HG02884 (cell line): ENCODE results near the gene CYTH2.
"Not testable (repeated sequence)": the region's sequence is repeated elsewhere in the genome, so short reads cannot be mapped to it uniquely, and the experiment has no call there.

ENCODE experiments used
- ATAC-seq: cut with Tn5 transposase; IDR thresholded peaks from one replicate; pipeline ENCODE4 v1.9.1; 2021; ENCODE audit warnings: mild to moderate bottlenecking, moderate library complexity; ENCODE audit not compliant: unreplicated experiment

The CYTH2 gene

DNA sequence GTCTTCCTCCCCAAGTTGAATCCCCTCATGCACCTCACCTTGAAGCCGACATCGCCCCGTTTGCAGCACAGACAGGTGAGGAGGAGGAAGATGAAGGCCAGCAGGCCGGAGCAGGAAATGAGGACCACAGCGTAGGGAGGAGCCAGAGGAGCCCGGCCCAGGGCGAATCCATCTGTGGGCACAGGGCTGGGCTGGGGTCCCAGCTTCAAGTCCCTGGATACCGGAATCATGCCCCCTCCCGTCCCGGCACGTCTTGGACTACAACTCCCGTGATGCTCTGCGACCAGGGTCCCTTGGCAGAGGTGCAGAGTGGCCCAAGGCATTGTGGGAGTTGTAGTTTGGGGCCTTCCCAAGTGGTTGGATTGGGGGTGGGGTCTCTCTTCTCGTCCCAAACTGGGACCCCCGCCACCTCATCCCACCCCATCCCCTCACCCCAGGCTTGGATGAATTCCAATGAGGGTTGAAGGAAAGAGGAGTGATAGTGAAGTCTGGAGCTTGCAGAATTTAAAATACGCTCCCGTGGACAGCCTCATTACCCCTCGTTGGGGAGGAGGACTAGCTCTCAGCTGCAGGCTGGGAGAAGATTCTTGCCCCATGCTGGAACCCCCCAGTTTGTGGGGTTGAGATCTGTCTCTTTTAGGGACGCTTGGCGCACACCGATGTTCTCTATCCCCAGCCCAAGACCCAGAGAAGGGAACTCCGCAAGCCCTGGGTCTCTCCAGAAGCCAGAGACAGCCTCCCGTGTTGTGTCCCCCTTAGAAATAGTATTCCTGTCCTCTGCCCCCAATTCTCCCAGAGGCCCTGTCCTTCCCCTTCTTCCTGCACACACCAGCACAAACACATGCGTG is 41.5 kb downstream of the CYTH2 start:
- no peak for ATAC-seq

DNA sequence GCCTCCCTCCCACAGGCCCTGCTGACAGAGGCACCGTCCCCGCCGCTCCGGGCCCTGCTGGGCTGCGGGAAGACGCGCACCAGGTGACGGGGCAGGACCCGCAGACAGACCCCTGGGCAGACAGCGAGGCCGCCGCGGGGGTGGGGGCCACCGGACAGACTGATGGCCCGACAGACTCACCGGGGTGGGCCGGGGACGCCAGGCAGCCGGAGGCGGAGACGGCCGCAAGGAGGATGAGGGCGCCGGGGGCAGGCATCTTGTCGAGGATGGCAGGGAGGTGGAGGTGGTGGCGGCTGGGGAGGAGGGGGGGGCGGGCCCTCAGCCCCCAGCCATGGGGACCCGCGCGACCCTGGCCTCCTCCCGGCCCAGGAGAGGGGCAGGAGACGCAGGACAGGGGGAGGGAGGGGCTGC is 42.2 kb downstream of the CYTH2 start:
- no peak for ATAC-seq

DNA sequence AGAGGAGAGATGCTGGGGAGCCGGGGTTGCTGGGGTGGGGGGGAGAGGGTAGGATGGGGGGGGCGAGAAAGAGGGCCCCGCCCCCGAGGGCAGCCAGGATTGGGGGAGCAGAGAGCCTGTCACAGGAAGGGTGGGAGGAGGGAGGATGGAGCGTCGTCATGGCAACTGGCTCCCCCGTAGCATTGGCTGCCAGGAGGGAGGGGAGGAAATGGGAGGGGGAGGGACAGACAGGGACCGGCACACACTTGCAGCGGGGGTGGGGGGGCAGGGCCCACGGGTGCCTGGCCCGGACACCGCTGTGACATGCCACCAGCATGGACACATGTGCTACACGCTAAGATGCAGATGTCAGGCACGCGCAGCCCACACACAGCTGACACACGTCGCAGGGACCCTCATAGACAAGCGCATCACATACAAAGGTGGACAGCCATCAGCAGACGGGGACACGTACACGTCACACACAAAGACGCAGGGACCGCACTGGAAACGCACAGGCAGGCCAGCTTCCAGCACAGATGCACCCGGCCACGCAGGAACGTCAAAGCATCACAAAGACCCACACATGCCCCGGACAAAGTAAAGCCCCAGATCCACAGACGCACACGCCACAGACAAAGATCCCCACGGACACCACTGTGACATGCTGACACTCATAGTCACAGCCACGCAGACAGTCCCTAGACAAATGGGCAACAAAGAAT is 42.8 kb downstream of the CYTH2 start, which contains the start of gene LMTK3:
Gene LMTK3 (minus strand): TSS at position 36 of the 704 bp plus-strand sequence. CDS start 259 bp downstream, outside the sequence.
- ATAC-seq, result no peak

DNA sequence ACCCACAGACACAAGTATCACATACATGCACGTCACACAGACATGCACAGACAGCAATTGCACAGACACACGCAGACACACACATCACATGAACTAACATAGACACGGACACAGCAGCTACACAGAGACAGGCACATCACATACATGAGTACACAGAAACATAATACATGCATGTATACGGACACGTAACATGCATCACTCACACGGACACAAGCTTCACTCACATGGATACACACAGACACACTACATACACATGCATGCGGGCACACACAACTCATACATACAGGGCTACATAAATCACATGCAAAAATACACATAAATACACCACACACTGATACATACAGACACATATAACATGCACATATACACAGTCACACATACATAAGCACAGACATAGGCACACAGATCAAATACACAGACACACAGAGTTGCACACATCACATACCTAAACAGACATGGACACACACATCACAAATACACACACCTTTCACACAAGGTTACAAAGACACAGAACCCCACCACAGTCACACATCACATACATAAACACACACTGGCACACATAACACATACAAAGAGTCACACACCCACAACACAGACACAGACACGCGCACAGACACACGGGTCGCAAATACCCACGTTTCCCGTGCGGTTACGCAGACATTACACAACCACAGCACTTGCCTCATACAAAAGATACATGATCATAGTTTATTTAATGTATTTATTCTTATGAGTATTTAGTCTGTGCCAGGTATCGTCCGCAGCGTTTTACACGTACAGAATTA is 43.5 kb downstream of the CYTH2 start:
- ATAC-seq, result no peak

DNA sequence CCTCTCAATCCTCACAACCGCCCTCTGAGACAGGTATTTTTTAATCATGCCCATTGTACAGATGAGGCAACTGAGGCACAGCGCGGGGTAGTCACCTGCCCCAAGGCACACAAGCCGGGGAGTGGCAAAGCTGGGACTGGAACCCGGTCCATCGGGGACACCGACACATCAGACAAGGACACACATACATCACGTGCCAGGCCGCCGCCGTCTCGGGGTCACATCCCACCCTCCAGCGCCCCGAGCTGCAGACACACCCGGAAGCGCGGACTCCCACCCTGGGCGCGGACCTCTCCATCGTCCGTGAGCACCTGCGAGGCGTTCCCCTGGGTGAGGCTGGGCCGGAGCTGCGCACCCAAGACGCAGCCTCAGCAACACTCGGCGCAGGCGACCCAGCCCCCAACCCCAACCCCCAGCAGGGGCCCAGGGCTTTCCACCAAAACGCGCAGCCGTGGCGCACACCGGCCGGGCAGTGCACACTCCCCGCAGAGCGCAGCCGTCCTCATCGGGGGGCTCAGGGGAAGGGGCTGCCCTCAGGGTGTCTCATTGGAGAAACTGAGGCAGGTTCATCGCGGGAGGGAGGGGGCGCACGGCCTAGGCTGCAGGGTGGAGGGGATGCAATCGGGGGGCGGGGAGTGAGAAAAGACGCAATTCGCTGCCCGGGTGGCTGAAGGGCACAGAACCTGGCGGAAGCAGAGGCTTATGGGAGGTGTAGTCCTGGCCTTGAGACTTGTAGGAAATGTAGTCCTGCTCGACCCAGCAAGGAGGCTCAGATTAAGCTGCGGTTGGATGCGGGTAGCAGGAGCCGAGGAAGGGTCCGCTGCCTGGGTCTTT is 44.3 kb downstream of the CYTH2 start:
- no peak for ATAC-seq

DNA sequence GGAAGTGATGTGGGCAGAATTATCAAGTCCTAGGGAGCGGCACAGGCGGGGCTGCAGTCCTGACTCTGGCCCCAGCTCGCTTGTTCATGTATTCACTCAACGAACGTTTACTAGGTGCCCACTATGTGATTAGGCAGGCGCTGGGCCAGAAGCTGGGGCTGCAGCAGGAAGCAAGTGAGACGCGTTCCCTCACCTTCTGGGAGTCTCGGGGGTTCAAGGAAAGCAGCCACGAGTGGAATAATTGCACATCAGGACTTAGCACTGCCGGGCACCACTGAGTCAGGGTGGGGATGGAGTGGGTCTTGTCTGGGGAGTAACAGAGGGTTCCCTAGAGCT is 44.9 kb downstream of the CYTH2 start:
- no peak for ATAC-seq

DNA sequence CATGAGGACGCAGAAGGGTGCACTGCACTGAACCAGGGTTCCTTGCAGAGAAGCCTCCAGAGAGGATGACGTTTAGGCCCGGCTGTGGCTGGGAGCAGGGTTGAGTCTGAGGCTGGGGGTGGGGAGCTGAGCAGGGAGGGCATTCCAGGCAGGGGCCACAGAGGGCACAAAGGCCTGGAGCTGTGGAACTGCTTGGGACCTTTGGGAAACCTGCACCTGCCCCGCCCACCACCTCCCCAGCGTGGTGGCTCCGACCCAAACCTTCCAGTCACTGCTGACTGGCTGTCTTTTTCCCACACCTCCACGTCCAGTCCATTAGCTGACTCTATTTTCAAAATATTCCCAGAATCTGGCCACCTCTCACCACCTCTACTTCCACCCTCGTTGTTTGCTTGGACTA is 47.4 kb downstream of the CYTH2 start:
- no peak for ATAC-seq

DNA sequence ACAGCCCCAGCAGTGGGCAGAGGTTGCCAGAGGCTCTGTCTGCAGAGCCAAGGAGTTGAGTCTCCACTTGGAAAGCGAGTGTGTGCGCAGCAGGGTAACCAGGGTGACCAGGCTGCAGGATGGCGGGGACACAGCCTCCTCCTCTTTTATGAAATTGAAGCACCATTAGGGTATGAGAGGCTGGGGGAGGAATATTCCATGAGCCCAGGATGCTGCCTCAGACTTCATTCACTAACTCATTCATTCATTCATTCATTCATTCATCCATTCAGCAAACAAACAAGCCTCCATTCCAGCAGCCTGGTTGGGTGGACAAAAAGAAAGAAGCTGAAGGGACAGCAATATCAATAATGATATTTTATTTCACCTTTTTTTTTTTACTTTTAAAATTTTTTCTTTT is 49.0 kb downstream of the CYTH2 start:
- no peak for ATAC-seq

DNA sequence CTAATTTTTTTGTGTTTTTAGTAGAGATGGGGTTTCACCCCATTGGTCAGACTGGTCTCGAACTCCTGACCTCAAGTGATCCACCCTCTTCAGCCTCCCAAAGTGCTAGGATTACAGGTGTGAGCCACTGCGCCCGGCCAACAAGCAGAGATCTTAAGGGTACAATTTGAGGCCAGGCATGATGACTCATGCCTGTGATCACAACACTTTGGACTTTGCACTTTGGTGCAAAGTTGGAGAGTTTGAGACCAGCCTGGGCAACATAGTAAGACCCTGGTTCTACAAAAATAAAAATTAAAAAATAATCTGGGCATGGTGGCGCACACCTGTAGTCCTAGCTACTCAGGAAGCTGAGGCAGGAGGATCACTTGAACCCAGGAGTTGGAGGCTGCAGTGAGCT is 50.3 kb downstream of the CYTH2 start:
- not testable (repeated sequence) for ATAC-seq

DNA sequence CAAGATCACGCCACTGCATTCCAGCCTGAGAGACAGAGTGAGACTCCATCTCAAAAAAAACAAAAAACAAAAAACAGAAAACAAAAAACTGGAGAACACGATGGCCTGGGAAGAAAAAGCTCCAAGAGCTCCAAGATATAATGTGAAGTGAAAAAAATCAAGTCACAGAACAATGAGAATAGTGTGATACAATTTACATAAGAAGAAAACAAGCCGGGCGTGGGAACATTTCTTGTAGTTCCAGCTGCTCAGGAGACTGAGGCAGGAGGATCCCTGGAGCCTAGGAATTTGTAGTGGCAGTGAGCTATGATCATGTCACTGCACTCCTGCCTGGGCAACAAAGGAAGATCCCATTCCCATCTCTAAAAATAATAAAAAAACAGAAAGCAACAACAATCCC is 51.0 kb downstream of the CYTH2 start:
- no peak for ATAC-seq

DNA sequence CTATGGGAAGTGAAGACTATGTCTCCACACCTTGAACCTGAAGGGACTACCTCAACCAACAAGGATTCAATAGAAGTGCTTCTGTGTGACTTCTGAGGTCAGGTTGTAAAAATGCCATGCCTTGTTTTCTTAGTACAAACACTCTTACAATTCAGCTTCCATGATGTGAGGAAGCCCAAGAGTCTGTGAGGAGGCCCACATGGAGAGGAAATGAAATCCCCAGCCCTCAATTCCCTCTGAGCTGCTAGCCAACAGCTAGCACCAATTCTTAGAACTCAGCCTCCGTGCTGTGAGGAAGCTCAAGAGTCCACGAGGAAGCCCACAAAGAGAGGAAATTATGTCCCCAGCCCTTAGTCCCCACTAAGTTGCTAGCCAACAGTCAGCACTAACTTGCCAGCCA is 55.1 kb downstream of the CYTH2 start:
- no peak for ATAC-seq

DNA sequence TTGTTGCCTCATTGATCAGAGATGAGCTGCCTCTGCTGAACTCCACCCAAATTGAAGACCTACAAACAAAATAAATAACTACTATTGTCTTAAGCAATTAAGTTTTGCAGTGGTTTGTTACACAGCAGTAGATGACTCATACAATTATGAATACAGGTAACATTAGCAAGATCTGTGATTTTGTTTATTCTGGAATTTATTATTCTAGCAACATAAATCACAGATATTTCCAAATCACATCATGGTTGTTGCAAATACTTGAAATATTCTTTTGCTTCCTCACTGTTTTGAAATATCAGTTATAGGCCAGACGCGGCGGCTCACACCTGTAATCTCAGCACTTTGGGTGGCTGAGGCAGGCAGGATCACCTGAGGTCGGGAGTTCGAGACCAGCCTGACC is 55.6 kb downstream of the CYTH2 start:
- ATAC-seq, result no peak

DNA sequence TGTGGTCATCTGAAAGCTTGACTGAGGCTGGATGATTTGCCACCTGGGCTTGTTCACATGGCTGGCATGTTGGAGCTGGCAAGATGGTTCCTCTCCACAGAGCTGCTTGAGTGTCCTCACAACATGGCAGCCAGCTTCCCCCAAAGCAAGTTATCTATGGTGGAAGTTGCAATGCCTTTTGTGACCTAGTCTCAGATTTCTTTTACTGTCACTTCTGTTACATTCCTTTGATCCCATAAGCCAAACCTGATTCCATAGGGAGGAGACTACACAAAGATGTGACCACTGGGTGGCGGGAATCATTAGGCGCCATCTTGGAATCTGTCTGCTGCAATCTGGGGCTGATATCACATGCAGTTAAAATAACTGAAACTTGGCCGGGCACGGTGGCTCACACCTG is 60.0 kb downstream of the CYTH2 start:
- ATAC-seq, result no peak

DNA sequence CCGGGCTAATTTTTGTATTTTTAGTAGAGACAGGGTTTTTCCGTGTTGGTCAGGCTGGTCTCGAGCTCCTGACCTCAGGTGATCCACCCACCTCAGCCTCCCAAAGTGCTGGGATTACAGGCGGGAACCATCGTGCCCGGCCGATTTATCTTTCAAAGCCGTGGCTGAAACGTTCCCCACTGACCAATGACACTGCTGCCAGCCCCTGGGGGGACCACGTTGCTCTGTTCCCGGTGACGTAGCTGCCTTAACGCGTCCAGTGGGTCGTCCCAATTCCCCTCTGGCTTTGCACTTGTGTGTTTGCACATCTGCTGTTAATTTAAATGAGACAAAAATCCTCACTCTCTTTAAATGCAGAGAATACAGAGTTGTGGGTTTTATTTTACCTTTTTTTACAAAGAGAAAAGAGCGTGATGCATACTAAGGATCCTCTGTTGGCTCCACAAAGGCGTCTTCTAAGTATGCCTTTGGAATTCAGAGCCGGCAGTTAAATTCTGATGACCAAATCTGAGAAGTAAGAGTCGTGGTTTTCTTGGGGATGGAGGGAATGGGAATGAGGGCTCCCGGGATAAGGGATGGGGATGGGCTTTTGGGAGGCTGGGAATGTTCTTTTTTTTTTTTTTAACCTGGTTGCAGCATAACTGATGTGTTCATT is 61.0 kb downstream of the CYTH2 start:
- ATAC-seq, result no peak

DNA sequence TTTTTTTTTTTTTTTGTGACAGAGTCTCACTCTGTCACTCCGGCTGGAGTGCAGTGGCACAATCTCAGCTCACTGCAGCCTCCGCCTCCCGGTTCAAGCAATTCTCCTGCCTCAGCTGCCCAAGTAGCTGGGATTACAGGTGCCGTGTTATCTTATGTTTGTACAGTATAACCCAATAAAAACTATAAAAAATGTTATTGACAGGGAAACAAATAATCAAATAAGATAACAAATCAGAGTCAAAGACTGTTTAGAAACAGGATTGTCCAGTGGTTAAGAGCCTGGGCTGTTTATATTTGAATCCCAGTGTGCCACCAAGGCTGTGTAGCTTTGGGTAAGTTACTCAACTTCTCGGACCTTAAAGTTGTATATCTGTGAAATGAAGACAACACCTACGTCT is 61.6 kb downstream of the CYTH2 start:
- ATAC-seq, result no peak
